HG03354 (cell line): Measurements from ENCODE around the gene HIVEP3.

ENCODE experiments used
- ATAC-seq: cut with Tn5 transposase; IDR thresholded peaks from one replicate; pipeline ENCODE4 v1.9.1; 2021; ENCODE audit warnings: mild to moderate bottlenecking; ENCODE audit not compliant: unreplicated experiment, poor library complexity, severe bottlenecking

HIVEP3 gene

GRCh38 chr1:41682845-41683625, 235.7 kb downstream of the HIVEP3 start:
- no peak for ATAC-seq

GRCh38 chr1:41682149-41682548, 236.6 kb downstream of the HIVEP3 start:
- no peak for ATAC-seq

GRCh38 chr1:41681331-41682098, 237.2 kb downstream of the HIVEP3 start:
- no peak for ATAC-seq

- ATAC-seq: no peak
Observed at GRCh38 chr1:41679994-41680393, 238.7 kb downstream of the HIVEP3 start.

GRCh38 chr1:41679531-41679930, 239.2 kb downstream of the HIVEP3 start:
- no peak for ATAC-seq

GRCh38 chr1:41678111-41678878, 240.4 kb downstream of the HIVEP3 start:
- peak; percentile 59 for ATAC-seq

- no peak for ATAC-seq
Observed at GRCh38 chr1:41677620-41678019, 241.1 kb downstream of the HIVEP3 start.

GRCh38 chr1:41675401-41675800, 243.3 kb downstream of the HIVEP3 start:
- no peak for ATAC-seq

- ATAC-seq: no peak
Observed at GRCh38 chr1:41674522-41674921, 244.2 kb downstream of the HIVEP3 start.

GRCh38 chr1:41673806-41674205, 244.9 kb downstream of the HIVEP3 start:
- ATAC-seq: peak; percentile 69

- peak; percentile 63 for ATAC-seq
Observed at GRCh38 chr1:41673378-41673777, 245.3 kb downstream of the HIVEP3 start.

- peak; percentile 5 for ATAC-seq
Observed at GRCh38 chr1:41672641-41673361, 245.9 kb downstream of the HIVEP3 start.

- ATAC-seq: no peak
Observed at GRCh38 chr1:41672173-41672572, 246.5 kb downstream of the HIVEP3 start.

GRCh38 chr1:41671116-41671755, 247.5 kb downstream of the HIVEP3 start:
- ATAC-seq: no peak

GRCh38 chr1:41670217-41670957, 248.3 kb downstream of the HIVEP3 start:
- ATAC-seq: no peak

- no peak for ATAC-seq
Observed at GRCh38 chr1:41668967-41669366, 249.8 kb downstream of the HIVEP3 start.

- no peak for ATAC-seq
Observed at GRCh38 chr1:41668054-41668660, 250.6 kb downstream of the HIVEP3 start.

- peak; percentile 73 for ATAC-seq
Observed at GRCh38 chr1:41666981-41667631, 251.6 kb downstream of the HIVEP3 start.
